ENCODE measurements around the gene PYY. TPM values are rescaled to one million over a fixed set of nuclear protein-coding genes. Genes with fewer than 3 reads are reported as not detected.

The PYY gene
- total RNA-seq, 3 donors from 2014 or later: 22.0 to 141 (median 55.4) TPM

- H3K36me3 ChIP-seq (ENCODE audit: low read depth): no peaks in the 10 kb centered on the region
- intact Hi-C loops (cut with DNase I, micrococcal nuclease): no loop called here
- no peak overlapping the region for H3K4me3 ChIP-seq
- no peaks in the 10 kb centered on the region for H3K4me1 ChIP-seq (ENCODE audit: low read depth)
- ATAC-seq (no peak), DNase-seq (no peak)
- H3K9me3 ChIP-seq: no peaks in the 10 kb centered on the region
- no peak for TF ChIP-seq CTCF (IDR thresholded peaks at IDR 0.05)
Observed at GRCh38 chr17:43917016-43917347, 36.8 kb downstream of the PYY start.

DNA sequence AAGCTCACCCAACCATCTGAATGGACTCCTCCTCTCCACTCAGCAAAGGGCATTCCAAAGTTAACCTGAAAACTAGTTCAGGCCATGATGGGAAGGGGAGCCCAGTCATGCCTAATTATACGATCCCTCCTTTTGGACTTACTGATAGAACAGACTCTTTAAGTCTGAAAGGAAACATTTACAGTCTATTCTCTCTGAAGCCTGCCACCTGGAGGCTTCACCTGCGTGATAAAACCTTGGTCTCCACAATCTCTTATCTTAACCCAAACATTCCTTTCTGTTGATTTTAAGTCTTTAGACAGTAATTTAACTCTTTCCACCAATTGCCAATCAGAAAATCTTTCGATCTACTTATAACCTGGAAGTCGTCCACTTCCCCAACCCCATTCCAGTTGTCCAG, 37.4 kb downstream of the PYY start:
- no peak overlapping the region for H3K4me3 ChIP-seq
- no peak for TF ChIP-seq CTCF (IDR thresholded peaks at IDR 0.05)
- no peak for ATAC-seq
- intact Hi-C loops (cut with DNase I, micrococcal nuclease): no loop called here
- H3K9me3 ChIP-seq: no peaks in the 10 kb centered on the region
- H3K36me3 ChIP-seq (ENCODE audit: low read depth): no peaks in the 10 kb centered on the region
- no peaks in the 10 kb centered on the region for H3K4me1 ChIP-seq (ENCODE audit: low read depth)
- no peak for DNase-seq

GRCh38 chr17:43915559-43915958, 38.2 kb downstream of the PYY start:
- H3K9me3 ChIP-seq: no peaks in the 10 kb centered on the region

GRCh38 chr17:43914451-43914850, 39.3 kb downstream of the PYY start:
- ATAC-seq (no peak), DNase-seq (no peak)
- Histone ChIP-seq H3K9me3 (no peaks in the 10 kb centered on the region), H3K4me3 (no peak overlapping the region), H3K36me3 (ENCODE audit: low read depth) (no peaks in the 10 kb centered on the region), H3K4me1 (ENCODE audit: low read depth) (no peaks in the 10 kb centered on the region)
- intact Hi-C loops (cut with DNase I, micrococcal nuclease): no loop called here
- TF ChIP-seq CTCF (IDR thresholded peaks at IDR 0.05): no peak

More at GRCh38 chr17:43915559-43915958, 38.2 kb downstream of the PYY start:
- Histone ChIP-seq H3K4me1 (ENCODE audit: low read depth) (no peaks in the 10 kb centered on the region), H3K4me3 (no peak overlapping the region), H3K36me3 (ENCODE audit: low read depth) (no peaks in the 10 kb centered on the region)
- TF ChIP-seq CTCF (IDR thresholded peaks at IDR 0.05): no peak
- no peak for DNase-seq
- intact Hi-C loops (cut with DNase I, micrococcal nuclease): no loop called here
- ATAC-seq: no peak

GRCh38 chr17:43913584-43913983, 40.2 kb downstream of the PYY start:
- no peaks in the 10 kb centered on the region for H3K4me1 ChIP-seq (ENCODE audit: low read depth)
- no peak for DNase-seq
- no peak overlapping the region for H3K4me3 ChIP-seq
- H3K9me3 ChIP-seq: no peaks in the 10 kb centered on the region
- TF ChIP-seq CTCF (IDR thresholded peaks at IDR 0.05): no peak
- ATAC-seq: no peak
- intact Hi-C loops (cut with DNase I, micrococcal nuclease): no loop called here
- H3K36me3 ChIP-seq (ENCODE audit: low read depth): no peaks in the 10 kb centered on the region

- Histone ChIP-seq H3K4me3 (no peak overlapping the region), H3K9me3 (no peaks in the 10 kb centered on the region), H3K36me3 (ENCODE audit: low read depth) (no peaks in the 10 kb centered on the region), H3K4me1 (ENCODE audit: low read depth) (peaks cover 4% of the 10 kb centered on the region)
- intact Hi-C loops (cut with DNase I, micrococcal nuclease): no loop called here
- TF ChIP-seq CTCF (IDR thresholded peaks at IDR 0.05): no peak
- DNase-seq: no peak
- no peak for ATAC-seq
Observed at GRCh38 chr17:43912635-43913304, 41.0 kb downstream of the PYY start.

All from mucosa of descending colon (tissue), 3 donors.